Left ventricle myocardium superior (tissue), 1 donor: Measurements from ENCODE around the gene SLX4. TPM values are rescaled to one million over a fixed set of nuclear protein-coding genes. Genes with fewer than 3 reads are reported as not detected.
A peak's percentile ranks its signal among the peaks of the same experiment; 100 is the strongest.

Experiments
- ATAC-seq: fragments of 200-7000 bp; cut with Tn5 transposase; one replicate; pipeline ENCODE4 v1.9.1; 2020; ENCODE audit warnings: mild to moderate bottlenecking, moderate library complexity
- DNase-seq: peaks from one replicate; pipeline ENCODE4 v3.0.0-alpha.2; 2020
- intact Hi-C: fragments of 100-400 bp; cut with micrococcal nuclease; formaldehyde crosslinking; loops from one replicate; pipeline ENCODE4 v1.11.0; 2022
- total RNA-seq: library from RNA; stranded (reverse); fragmentation: NEBNext Ultra II Directional; extraction: Animal tissue kit (Norgen Biotek cat#: 25700); gene quantifications from one replicate; pipeline ENCODE4 v1.2.1, GENCODE V29; 2021
- donor health status: DM: no; HTN: yes; CAD: no; lungs with severe emphysema.

SLX4 gene
- total RNA-seq, 1 donor from 2014 or later = 3.2 TPM

GRCh38 chr16:3566990-3567389, 44.4 kb downstream of the SLX4 start:
- ATAC-seq (no peak), DNase-seq (no peak)
- intact Hi-C loops = no loop called here

DNA sequence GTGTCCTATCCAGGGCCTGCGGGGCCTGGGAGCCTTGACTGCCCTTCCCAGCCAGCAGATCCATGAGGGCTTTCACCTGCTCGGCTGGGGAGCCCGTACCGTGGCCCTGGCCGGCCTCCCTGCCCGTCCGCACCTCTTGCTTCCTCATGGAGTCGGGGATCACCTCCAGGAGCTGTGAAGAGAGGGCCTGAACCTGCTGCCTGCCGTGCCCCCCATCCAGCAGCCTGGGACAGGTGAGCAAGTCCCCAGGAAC, 46.6 kb downstream of the SLX4 start:
- no peak for DNase-seq
- intact Hi-C loops = no loop called here

GRCh38 chr16:3564130-3564888, 47.1 kb downstream of the SLX4 start:
- DNase-seq (no peak), ATAC-seq (no peak)

More for the DNA sequence above, 46.6 kb downstream of the SLX4 start:
- no peak for ATAC-seq

DNA sequence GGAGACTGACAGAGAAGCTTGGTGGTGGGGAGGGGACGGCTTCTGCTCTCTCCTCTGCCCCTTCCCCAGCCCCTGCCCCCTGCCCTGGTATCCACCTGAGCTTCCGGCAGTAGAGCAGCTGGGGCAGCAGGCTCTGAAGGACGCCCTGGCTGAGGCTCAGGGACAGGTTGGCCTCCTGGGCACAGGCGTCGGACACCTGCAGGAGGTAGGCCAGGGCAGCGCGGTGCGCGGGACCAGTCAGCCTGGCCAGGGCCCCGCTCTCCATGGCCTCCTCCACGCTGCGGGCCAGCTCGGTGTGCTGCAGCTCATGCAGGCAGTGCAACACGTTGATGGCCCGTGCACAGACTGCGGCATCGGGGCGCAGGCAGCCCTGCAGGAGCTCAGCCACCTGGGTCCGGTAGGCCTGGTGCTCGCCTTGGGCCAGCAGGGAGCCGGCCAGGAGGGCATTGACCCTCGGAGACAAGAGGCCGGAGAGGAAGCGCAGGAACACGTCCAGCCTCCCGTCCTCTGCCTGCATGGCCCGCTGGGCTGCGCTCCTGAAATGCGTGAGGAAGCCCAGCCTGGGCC, 48.4 kb downstream of the SLX4 start:
- no peak for ATAC-seq
- intact Hi-C loops = no loop called here
- no peak for DNase-seq

More at GRCh38 chr16:3564130-3564888, 47.1 kb downstream of the SLX4 start:
- intact Hi-C loops = no loop called here

DNA sequence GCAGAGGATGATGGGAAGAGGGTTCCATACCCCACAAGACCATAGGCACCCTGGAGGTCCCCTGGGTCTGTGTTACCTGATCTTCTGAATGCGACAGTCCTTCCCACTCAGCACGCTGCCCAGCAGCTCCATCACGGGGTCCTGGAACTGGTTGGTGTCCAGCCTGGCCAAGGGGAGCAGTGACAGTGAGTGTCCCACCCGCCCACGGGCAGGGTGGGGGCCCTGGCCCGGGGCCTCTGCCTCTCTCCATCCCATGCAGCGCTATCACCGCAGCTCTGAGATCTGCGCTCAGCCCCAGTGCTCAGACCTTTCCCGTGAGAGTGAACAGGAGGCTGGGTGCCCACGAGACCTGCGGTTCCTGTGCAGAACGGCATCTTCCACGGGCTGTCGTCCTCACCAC, 49.8 kb downstream of the SLX4 start:
- ATAC-seq (no peak), DNase-seq (no peak)
- intact Hi-C loops = no loop called here

- intact Hi-C loops = no loop called here
- DNase-seq (no peak), ATAC-seq (no peak)
These were observed 57.0 kb downstream of the SLX4 start for GRCh38 chr16:3554351-3554928.

DNA sequence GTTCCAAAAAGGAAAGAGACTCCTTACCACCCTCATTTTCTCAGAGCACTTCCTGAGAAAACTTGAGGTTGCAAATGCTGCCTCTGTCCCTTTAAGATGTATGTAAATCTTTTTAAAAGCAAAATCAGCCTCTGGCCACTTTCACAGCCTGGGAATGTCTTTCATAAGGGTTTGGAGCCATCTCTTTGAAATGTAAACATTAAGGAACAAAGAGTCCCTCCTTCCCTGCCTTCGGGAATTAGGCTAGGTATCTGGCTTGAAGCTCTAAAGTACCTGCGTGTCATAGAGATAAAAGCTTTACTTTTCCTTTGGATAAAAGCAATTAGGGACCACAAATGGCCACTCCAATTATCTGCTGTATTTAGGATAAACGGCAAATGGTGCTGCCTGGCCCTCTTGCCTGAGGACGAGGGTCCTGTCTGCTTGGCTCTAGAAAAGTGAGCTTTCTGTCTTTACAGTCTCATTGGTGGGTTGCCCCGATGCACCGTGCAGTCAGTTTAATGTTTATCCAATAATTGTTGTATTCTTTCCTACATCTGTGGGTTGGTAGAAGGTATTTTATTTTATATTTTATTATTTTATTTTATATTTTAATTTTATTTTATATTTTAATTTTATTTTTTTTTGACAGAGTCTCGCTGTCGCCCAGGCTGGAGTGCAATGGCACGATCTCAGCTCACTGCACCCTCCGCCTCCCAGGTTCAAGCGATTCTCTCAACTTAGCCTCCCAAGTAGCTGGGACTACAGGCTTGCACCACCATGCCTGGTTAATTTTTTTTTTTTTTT, 58.1 kb downstream of the SLX4 start:
- no peak for DNase-seq
- no peak for ATAC-seq
- intact Hi-C loops = no loop called here

DNA sequence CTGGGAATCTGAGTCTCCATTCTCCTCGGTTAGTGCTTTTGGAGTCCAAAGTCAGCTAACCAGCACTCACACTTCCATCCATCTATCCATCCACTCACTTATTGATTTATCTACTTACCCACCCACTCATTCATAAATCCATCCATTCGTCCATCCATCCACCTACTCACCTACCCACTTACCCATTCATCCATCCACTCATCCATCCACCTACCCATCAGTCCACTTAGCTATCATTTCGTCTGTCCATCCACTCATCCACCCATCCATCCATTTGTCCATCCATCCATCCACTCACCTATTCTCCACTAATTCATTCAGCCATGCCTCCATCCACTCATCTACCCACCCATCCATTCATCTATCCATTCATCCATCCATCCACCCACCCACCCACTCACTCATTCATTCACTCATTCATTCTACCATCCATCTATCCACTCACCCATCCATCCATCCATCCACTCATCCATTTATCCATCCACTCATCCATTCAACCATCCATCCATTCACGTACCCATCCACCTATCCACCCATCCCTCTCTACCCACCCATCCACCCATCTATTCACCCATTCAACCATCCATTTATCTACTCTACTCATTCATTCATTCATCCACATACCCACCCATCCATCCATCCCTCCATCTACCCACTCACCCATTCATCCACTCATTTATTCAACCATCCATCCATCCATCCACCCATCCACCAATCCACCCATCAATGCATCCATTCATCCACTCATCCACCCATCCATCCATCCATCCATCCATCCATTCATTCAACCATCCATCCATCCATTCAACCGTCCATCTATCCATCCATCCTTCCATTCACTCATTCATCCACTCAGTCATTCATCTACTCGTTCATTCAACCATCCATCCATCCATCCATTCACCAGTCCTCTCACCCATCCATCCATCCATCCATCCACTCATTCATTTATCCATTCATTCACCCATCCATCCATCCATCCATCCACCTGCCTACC, 60.3 kb downstream of the SLX4 start:
- no peak for ATAC-seq
- intact Hi-C loops = no loop called here
- no peak for DNase-seq

DNA sequence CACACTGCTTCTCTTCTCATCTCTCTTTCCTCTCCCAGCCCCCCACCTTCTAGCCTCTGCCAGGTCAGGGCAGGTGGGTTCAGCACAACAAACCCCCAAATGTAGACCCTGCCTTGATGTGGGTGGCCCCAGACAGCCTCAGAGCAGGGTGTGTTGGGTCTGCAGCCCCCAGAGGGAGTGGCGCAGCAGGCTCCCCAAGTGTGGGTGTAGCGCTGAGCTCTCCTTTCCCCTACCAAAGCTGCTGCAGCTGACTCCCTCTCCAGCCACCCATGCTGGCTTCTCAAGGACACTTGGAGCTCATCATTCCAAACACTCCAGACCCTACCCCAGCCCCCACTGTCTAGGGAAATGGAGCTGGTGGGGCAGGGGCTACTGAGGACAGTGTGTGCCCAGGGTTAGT, 61.5 kb downstream of the SLX4 start:
- intact Hi-C loops = no loop called here
- DNase-seq (no peak), ATAC-seq (no peak)

DNA sequence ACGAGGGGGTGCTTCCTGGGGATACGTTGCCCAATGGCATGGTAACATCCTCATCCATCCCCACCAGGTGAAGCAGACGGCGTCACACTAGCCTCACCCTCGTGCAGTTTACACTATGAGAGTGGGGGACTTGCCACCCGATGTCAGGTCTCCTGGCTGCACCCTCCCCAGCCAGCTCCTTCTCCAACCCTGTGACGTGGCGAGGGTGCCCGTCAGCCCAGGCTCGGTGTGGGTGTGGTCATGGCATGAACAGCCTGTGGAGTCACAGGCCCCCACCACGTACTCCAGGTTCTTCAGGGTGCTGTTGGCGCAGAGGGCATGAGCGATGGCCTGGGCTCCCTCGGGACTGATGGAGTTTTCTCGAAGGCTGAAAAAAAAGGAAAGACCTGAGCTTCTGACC, 62.5 kb downstream of the SLX4 start:
- ATAC-seq = no peak

GRCh38 chr16:3548445-3548844, 63.0 kb downstream of the SLX4 start:
- DNase-seq = no peak
- no peak for ATAC-seq
- intact Hi-C loops = no loop called here

More for the DNA sequence above, 62.5 kb downstream of the SLX4 start:
- intact Hi-C loops = no loop called here
- no peak for DNase-seq

DNA sequence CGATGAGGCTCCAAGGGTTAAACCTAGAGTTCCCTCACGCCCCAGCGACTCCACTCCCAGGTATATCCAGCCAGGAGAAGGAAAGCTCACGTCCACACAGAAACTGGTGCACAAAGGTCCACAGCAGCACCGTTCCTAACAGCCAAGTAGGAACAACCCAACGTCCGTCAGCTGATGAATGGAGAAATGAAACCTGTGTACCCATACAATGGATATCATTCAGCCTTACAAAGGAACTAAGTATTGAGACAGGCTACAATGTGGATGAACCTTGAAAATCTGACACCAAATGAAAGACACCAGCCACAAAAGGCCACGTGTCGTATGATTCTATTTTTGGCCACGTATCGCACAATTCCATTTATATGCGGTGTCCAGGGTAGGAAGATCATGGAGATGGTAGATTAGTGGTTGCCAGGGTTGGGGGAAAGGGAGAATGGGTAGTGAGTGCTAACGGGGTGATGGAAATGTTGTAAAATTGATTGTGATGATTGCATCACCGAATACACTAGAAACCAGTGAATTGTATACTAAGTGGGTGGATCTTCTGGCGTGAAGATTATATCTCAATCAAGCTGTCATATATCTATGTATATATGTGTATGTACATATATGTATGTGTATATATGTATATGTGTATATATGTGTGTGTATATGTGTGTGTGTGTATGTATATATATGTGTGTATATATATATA, 64.3 kb downstream of the SLX4 start:
- intact Hi-C loops = no loop called here
- DNase-seq = no peak
- ATAC-seq = no peak

- no peak for ATAC-seq
- DNase-seq = no peak
- intact Hi-C loops = no loop called here
These were observed 68.6 kb downstream of the SLX4 start for GRCh38 chr16:3542601-3543373.

DNA sequence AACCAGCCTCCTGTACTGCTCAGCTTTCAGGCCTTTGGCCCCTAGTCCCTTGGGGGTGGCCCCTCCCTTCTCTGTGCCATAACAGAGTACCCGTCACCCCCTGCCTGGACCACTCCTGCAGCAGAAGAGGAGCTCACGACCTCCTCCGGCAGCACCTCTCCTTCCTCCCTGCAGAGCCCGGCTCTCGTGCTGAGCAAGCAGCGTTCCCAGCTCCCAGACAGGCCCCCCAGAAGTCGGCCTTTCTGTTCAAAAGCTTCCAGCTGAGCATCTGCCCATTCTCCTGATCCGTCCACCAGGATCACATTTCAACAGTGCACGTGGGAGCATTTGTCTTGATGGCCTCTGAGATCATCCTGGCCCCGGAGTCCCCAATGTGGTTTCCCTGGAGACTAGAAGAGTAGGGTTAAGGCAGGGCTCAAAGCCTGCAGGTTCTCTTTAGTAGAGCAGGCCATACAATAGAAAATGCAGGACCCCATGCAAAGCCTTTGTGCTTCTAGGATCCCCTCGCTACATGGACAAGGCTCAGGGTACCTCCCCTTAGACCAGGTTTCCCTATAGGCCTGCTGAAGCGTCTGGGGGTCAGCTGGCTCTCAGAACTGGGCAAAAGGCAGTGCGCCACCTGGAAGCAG, 69.8 kb downstream of the SLX4 start:
- ATAC-seq = no peak
- intact Hi-C loops = no loop called here
- DNase-seq = no peak

GRCh38 chr16:3538222-3538621, 73.2 kb downstream of the SLX4 start:
- ATAC-seq (no peak), DNase-seq (peak; percentile 54)
- intact Hi-C loops = no loop called here

DNA sequence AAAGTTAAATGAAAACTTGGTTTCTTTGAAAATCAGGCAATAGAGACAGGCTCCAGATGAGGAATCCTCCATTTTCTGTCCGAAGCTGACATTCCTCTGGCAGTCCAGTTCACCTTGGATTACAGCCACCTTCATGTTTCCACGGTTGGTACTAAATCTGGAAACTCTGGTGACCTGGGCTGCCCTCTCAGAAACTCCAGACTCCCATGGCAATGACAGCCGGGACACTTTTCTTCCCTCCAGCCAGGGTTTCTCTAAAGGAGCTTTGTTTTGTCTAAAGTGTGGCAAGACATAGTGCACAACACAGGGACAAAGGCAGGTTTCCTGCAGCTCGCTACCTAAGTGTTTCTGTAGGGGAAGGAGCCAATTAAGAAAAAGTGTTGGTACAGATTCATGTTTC, 74.6 kb downstream of the SLX4 start:
- peak; percentile 80 for ATAC-seq
- intact Hi-C loops = no loop called here
- DNase-seq = no peak

DNA sequence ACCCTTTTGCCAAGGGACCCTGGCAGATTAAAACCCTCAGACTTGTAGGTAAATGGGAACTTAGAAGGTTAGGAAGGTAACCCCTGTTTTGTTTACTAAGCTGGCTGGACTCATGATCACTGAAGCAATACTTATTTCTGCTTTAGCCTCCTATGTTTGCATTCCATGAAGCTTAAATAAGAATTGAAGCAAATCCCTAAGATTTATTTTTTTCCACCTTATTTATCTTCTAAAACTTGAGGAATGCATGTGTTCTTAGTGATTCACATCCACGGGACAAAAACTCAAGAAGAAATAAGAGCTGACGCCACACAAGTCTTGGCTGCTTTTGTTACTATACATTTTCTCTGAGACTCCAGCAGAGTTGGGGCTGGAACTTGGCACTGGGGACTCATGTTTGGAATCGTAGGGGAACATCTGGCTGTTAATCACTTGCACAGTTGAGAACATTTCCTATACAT, 75.1 kb downstream of the SLX4 start:
- ATAC-seq (no peak), DNase-seq (no peak)
- intact Hi-C loops = no loop called here
